Stomach smooth muscle (tissue), 2 donors: ENCODE data around the gene USP44.

ENCODE experiments used
- H3K27ac ChIP-seq: one replicate; pipeline ENCODE4 v1.7.0; 2013; ENCODE audit warnings: mild to moderate bottlenecking, low read length, inconsistent platforms
- H3K27me3 ChIP-seq, 2 donors: one replicate each; pipeline ENCODE4 v1.7.0; 2013; ENCODE audit warnings: low read length in 2 of 2; ENCODE audit not compliant: insufficient read depth in 2 of 2, control insufficient read depth in 1 of 2
- H3K36me3 ChIP-seq, 2 donors: one replicate each; pipeline ENCODE4 v1.7.0; 2013; ENCODE audit warnings: low read length in 2 of 2; ENCODE audit not compliant: control insufficient read depth in 2 of 2, insufficient read depth in 2 of 2
- H3K4me1 ChIP-seq: one replicate; pipeline ENCODE4 v1.7.0; 2013; ENCODE audit warnings: low read length; ENCODE audit not compliant: control insufficient read depth, insufficient read depth
- H3K4me3 ChIP-seq, 2 donors: one replicate each; pipeline ENCODE4 v1.7.0; 2013; ENCODE audit warnings: low read length in 2 of 2
- H3K9ac ChIP-seq, 2 donors: one replicate each; pipeline ENCODE4 v1.7.0; 2013; ENCODE audit warnings: low read length in 2 of 2, mild to moderate bottlenecking in 1 of 2
- H3K9me3 ChIP-seq, 2 donors: one replicate each; pipeline ENCODE4 v1.7.0; 2013; ENCODE audit warnings: low read length in 2 of 2; ENCODE audit not compliant: control insufficient read depth in 2 of 2
- donor health status: healthy.
- donor health status: Pancreatic carcinoma.

Gene USP44

DNA sequence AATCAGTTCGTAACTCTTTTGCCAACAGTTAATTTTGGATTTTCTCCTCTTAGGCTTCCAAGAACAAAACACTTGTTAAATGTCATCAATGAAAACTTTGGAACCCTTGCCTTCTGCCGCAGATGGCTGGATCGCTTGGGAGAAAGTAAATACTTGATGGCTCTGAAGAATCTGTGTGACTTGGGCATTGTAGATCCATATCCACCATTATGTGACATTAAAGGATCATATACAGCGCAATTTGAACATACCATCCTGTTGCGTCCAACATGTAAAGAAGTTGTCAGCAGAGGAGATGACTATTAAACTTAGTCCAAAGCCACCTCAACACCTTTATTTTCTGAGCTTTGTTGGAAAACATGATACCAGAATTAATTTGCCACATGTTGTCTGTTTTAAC lies 37.7 kb downstream of the USP44 start:
- Histone ChIP-seq H3K4me3 (no peak overlapping the region), H3K36me3 (peaks cover 27 to 43% of the 10 kb centered on the region in 2 donors), H3K27me3 (no peaks in the 10 kb centered on the region), H3K4me1 (no peaks in the 10 kb centered on the region), H3K9me3 (no peaks in the 10 kb centered on the region), H3K9ac (no peak overlapping the region), H3K27ac (no peak overlapping the region)

GRCh38 chr12:95511977-95512376 lies 39.3 kb downstream of the USP44 start:
- H3K27ac ChIP-seq: no peak overlapping the region
- no peaks in the 10 kb centered on the region for H3K9me3 ChIP-seq
- H3K4me3 ChIP-seq: no peak overlapping the region
- peaks cover 27 to 47% of the 10 kb centered on the region in 2 donors for H3K36me3 ChIP-seq
- H3K4me1 ChIP-seq: no peaks in the 10 kb centered on the region
- H3K27me3 ChIP-seq: no peaks in the 10 kb centered on the region
- H3K9ac ChIP-seq: no peak overlapping the region

DNA sequence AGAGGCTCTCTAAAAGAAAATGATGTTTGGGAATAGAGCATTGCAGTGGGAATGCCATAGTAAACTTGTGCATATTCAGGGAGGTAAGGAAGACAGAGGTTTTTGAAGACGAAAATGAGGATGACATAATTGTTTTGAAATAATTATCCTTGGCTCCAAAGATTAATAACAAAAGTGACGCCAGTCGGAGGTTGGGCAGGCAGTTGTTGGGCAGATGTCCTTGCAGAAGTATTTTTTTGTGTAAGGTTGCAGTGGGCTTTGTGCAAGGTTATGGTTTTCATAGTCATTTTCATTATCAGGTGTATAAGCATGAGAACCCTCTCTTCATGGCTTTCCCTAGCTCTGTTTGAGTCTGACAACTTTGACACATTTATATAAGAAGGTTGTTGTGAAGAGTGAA lies 42.0 kb downstream of the USP44 start:
- no peak overlapping the region for H3K27ac ChIP-seq
- H3K4me1 ChIP-seq: peaks cover 2% of the 10 kb centered on the region
- no peak overlapping the region for H3K4me3 ChIP-seq
- H3K27me3 ChIP-seq: no peaks in the 10 kb centered on the region
- peaks cover 37 to 50% of the 10 kb centered on the region in 2 donors for H3K36me3 ChIP-seq
- no peaks in the 10 kb centered on the region for H3K9me3 ChIP-seq
- H3K9ac ChIP-seq: no peak overlapping the region

GRCh38 chr12:95506707-95507523 lies 44.4 kb downstream of the USP44 start:
- no peaks in the 10 kb centered on the region for H3K27me3 ChIP-seq
- no peak overlapping the region for H3K9ac ChIP-seq
- H3K4me1 ChIP-seq: peaks cover 2% of the 10 kb centered on the region
- no peak overlapping the region for H3K27ac ChIP-seq
- no peak overlapping the region for H3K4me3 ChIP-seq
- peaks cover 30 to 36% of the 10 kb centered on the region in 2 donors for H3K36me3 ChIP-seq
- no peaks in the 10 kb centered on the region for H3K9me3 ChIP-seq

- no peaks in the 10 kb centered on the region for H3K27me3 ChIP-seq
- no peaks in the 10 kb centered on the region for H3K9me3 ChIP-seq
- H3K27ac ChIP-seq: no peak overlapping the region
- no peak overlapping the region for H3K9ac ChIP-seq
- peaks cover 22 to 26% of the 10 kb centered on the region in 2 donors for H3K36me3 ChIP-seq
- peaks cover 2% of the 10 kb centered on the region for H3K4me1 ChIP-seq
- no peak overlapping the region for H3K4me3 ChIP-seq
Measured at GRCh38 chr12:95505039-95505438, 46.2 kb downstream of the USP44 start.

- Histone ChIP-seq H3K9me3 (no peaks in the 10 kb centered on the region), H3K9ac (no peak overlapping the region), H3K27me3 (no peaks in the 10 kb centered on the region), H3K4me3 (no peak overlapping the region), H3K4me1 (peaks cover 2% of the 10 kb centered on the region), H3K36me3 (peaks cover 23 to 30% of the 10 kb centered on the region in 2 donors), H3K27ac (no peak overlapping the region)
Measured at GRCh38 chr12:95504140-95504539, 47.1 kb downstream of the USP44 start.

- no peaks in the 10 kb centered on the region for H3K9me3 ChIP-seq
- no peak overlapping the region for H3K27ac ChIP-seq
- peaks cover 27 to 47% of the 10 kb centered on the region in 2 donors for H3K36me3 ChIP-seq
- H3K4me3 ChIP-seq: no peak overlapping the region
- H3K27me3 ChIP-seq: no peaks in the 10 kb centered on the region
- no peak overlapping the region for H3K9ac ChIP-seq
- no peaks in the 10 kb centered on the region for H3K4me1 ChIP-seq
Measured at GRCh38 chr12:95499772-95500171, 51.5 kb downstream of the USP44 start.

DNA sequence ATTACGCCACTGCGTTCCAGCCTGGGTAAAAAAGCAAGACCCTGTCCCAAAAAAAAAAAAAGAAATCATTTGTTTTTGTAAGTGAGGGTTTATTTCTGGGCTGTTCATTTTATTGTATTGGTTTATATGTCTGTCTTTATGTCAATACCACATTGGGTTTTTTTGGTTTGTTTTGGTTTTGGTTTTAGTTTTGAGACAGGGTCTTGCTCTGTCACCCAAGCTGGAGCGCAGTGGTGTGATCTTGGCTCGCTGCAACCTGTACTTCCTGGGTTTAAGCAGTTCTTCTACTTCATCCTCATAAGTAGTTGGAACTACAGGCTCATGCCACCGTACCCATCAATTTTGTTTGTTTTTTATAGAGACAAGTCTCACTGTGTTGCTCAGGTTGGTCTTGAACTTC lies 52.3 kb downstream of the USP44 start:
- H3K9me3 ChIP-seq: no peaks in the 10 kb centered on the region
- H3K9ac ChIP-seq: no peak overlapping the region
- no peaks in the 10 kb centered on the region for H3K4me1 ChIP-seq
- peaks cover 21 to 42% of the 10 kb centered on the region in 2 donors for H3K36me3 ChIP-seq
- no peaks in the 10 kb centered on the region for H3K27me3 ChIP-seq
- no peak overlapping the region for H3K4me3 ChIP-seq
- no peak overlapping the region for H3K27ac ChIP-seq

GRCh38 chr12:95497031-95497430 lies 54.2 kb downstream of the USP44 start:
- Histone ChIP-seq H3K36me3 (peaks cover 16 to 43% of the 10 kb centered on the region in 2 donors), H3K4me3 (no peak overlapping the region), H3K9me3 (no peaks in the 10 kb centered on the region), H3K27ac (no peak overlapping the region), H3K4me1 (no peaks in the 10 kb centered on the region), H3K27me3 (no peaks in the 10 kb centered on the region), H3K9ac (no peak overlapping the region)

DNA sequence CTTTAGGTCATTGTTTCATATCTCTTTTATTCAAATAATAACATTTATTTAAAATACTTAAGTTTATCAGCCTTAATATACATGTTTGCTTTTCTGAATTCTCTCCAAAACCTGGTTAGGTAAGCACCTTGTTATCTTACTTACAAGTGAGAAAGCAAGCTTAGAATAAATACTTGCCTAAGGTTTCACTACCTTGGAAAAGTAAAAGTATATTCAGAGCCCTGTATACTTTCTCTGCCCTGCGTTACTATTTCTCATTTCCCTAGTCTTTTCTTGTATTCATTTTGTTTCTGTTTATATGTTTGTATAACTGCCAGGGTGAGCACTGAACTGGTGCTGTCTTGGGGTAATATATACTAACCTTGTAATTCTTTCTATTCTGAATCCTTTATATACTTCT lies 55.8 kb downstream of the USP44 start:
- Histone ChIP-seq H3K27me3 (no peaks in the 10 kb centered on the region), H3K4me1 (no peaks in the 10 kb centered on the region), H3K4me3 (no peak overlapping the region), H3K36me3 (peaks cover 16 to 46% of the 10 kb centered on the region in 2 donors), H3K27ac (no peak overlapping the region), H3K9me3 (no peaks in the 10 kb centered on the region), H3K9ac (no peak overlapping the region)

DNA sequence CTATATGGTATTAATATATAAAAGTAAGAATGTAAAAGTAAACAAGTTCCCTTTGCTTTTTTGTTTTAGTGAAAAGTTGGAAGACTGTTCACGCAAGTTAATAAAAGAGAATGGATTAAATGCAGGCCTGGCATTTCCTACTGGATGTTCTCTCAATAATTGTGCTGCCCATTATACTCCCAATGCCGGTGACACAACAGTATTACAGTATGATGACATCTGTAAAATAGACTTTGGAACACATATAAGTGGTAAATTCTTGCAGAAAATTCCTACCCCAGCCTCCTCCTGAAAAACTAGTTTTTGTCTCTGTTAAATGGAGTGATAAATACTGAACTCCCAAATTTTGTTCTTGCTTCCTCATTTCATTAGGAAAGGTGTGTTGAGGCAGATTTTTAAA lies 56.4 kb downstream of the USP44 start:
- no peaks in the 10 kb centered on the region for H3K4me1 ChIP-seq
- H3K9me3 ChIP-seq: no peaks in the 10 kb centered on the region
- H3K27ac ChIP-seq: no peak overlapping the region
- no peak overlapping the region for H3K9ac ChIP-seq
- H3K36me3 ChIP-seq: peaks cover 16 to 45% of the 10 kb centered on the region in 2 donors
- H3K4me3 ChIP-seq: no peak overlapping the region
- no peaks in the 10 kb centered on the region for H3K27me3 ChIP-seq
